ENCODE results near the gene MACROH2A1. TPM values are rescaled to one million over a fixed set of nuclear protein-coding genes. Genes with fewer than 3 reads are reported as not detected.
"Not testable (repeated sequence)": the region's sequence is repeated elsewhere in the genome, so short reads cannot be mapped to it uniquely, and the experiment has no call there.

The MACROH2A1 gene
- polyA plus RNA-seq, 2 of the 4 experiments (the other 2 are of a cell fraction), result 158 to 172 TPM

DNA sequence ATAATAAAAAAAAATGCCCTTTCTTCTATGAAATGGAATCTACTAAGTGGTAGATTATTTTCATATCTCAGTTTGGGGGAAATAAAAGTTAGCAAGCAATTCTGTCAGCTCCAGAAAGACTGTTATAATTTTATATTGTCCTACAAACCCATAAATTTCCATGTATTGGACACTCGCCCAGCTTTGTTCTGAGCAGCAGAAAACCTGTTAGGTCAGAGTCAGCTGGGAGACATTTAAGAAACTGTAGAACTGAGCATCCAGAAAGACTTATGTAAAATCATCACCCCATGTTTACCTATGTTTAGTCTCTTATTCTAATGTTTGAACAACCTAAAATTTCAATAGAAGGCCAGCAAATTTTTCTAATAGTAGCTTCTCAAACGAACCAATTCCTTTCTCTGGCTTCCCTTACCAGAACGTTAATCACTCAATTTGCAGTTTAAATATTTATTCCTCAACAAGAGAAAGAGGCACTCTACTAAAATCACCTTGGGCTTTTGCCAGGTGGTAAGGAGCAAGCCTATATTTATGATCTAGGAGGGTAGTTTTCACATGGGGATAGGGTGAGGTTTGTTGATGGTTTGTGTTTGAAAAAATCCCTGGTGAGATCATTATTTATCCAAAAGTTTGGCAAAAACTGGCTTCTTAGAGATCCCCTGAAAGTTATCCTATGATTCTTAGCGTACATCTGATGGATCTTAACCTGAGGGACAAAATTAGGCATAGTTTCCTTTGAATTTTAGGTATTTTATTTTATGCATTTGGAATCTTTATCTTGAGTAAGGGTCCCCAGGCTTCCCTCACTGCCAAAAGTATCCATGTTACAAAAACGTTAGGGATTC lies 34.4 kb downstream of the MACROH2A1 start:
- ATAC-seq, result no peak
- POLR2A ChIA-PET, result no interaction called here
- no peak overlapping the region for H3K27ac ChIP-seq

GRCh38 chr5:135363342-135363741 lies 35.7 kb downstream of the MACROH2A1 start:
- FAIRE-seq, ATAC-seq, POLR2A ChIA-PET: not testable (repeated sequence)

More for the DNA sequence above, 34.4 kb downstream of the MACROH2A1 start:
- no peak overlapping the region for H3K4me2 ChIP-seq
- no peak overlapping the region for H3K4me3 ChIP-seq
- 81% methylated on average over 5 of the region's 5 CpGs for WGBS (ENCODE audit: missing lambda C conversion rate)
- H3K9me3 ChIP-seq, result no peaks in the 10 kb centered on the region
- CTCF ChIA-PET, result interaction anchor here (0.8 kb wide), 1 partner anchor 18 kb away, joined by 3 read pairs; no protein-coding TSS in a partner anchor
- DNase-seq (ENCODE audit: low read depth in 1 of 2, low spot score in 1 of 2), result no peak
- no peaks in the 10 kb centered on the region for H3K4me1 ChIP-seq
- no peak for FAIRE-seq
- TF ChIP-seq CEBPB (IDR thresholded peaks at IDR 0.05) (no peak), POLR2AphosphoS2 (conservative IDR thresholded peaks at IDR 0.05; ENCODE audit: low read length) (no peak), RARB (CRISPR knock-in tag; IDR thresholded peaks at IDR 0.05) (no peak), MAFK (IDR thresholded peaks at IDR 0.05; ENCODE audit: partially characterized antibody) (no peak), ESRRA (IDR thresholded peaks at IDR 0.05; ENCODE audit: borderline replicate concordance, low read length) (no peak), NR3C1 (IDR thresholded peaks at IDR 0.05) (no peak), RAD21 (conservative IDR thresholded peaks at IDR 0.05 in 1 of 2, IDR thresholded peaks at IDR 0.05 in 1 of 2) (no peak)

DNA sequence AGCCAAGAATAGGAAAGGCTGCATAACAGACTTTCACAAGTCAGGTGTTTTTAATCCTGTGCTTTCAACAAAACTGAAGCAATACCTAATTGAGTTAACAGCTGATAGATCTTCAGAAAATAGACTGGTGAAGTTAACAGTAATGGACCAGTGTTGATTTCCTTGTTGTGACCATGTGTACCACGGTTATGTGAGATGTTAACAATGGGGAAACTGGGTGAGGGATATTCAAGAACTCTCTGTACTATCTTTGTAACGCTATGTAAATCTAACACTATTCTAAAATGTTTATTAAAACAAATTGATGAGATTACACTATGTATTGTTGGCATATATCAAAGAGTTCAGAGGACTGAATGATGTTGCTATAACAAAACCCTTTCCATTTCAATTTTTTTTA lies 36.9 kb downstream of the MACROH2A1 start:
- no peak overlapping the region for H3K4me2 ChIP-seq
- WGBS (ENCODE audit: missing lambda C conversion rate), result 92% methylated on average over 2 of the region's 2 CpGs
- no peaks in the 10 kb centered on the region for H3K4me1 ChIP-seq
- POLR2A ChIA-PET, result no interaction called here
- no peak for FAIRE-seq
- no peaks in the 10 kb centered on the region for H3K9me3 ChIP-seq
- no peak for DNase-seq (ENCODE audit: low read depth in 1 of 2, low spot score in 1 of 2)
- TF ChIP-seq ZFP36 (IDR thresholded peaks at IDR 0.05; ENCODE audit: borderline replicate concordance, partially characterized antibody) (no peak), CBX2 (IDR thresholded peaks at IDR 0.05; ENCODE audit: borderline replicate concordance, low read depth) (no peak), REST (IDR thresholded peaks at IDR 0.05) (no peak), FOXS1 (CRISPR knock-in tag; IDR thresholded peaks at IDR 0.05) (no peak), EP300 (IDR thresholded peaks at IDR 0.05) (no peak)
- TF ChIP-seq, protein P1, sequence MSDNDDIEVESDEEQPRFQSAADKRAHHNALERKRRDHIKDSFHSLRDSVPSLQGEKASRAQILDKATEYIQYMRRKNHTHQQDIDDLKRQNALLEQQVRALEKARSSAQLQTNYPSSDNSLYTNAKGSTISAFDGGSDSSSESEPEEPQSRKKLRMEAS (IDR thresholded peaks at IDR 0.05), result no peak
- no peak overlapping the region for H3K4me3 ChIP-seq
- H3K27ac ChIP-seq, result no peak overlapping the region
- no peak for ATAC-seq
- CTCF ChIA-PET, result no interaction called here

More at GRCh38 chr5:135363342-135363741, 35.7 kb downstream of the MACROH2A1 start:
- H3K4me2 ChIP-seq; H3K4me1 ChIP-seq; H3K4me3 ChIP-seq; H3K27ac ChIP-seq; H3K9me3 ChIP-seq; DNase-seq (ENCODE audit: low read depth in 1 of 2, low spot score in 1 of 2); CTCF ChIA-PET: not testable (repeated sequence)
- WGBS (ENCODE audit: missing lambda C conversion rate), result 93% methylated on average over 3 of the region's 3 CpGs
